Measurements from ENCODE around the gene RIT2.

Gene RIT2

GRCh38 chr18:43115076-43115921 lies at the start of gene RIT2:
RIT2 (minus strand) TSS chr18:43115685.
- Histone ChIP-seq H3K36me3 (ENCODE audit: control insufficient read depth, insufficient read depth, low read length) (no peaks in the 10 kb centered on the region), H3K4me3 (ENCODE audit: low read depth, low read length) (no peak within 1 kb of the TSS), H3K9me3 (ENCODE audit: control insufficient read depth, insufficient read depth, low read depth, low read length) (no peaks in the 10 kb centered on the region), H3K4me1 (ENCODE audit: control insufficient read depth, insufficient read depth, low read length) (no peaks in the 10 kb centered on the region), H3K9ac (ENCODE audit: low read length) (no peak within 1 kb of the TSS), H3K27ac (ENCODE audit: low read depth, low read length) (no peak within 1 kb of the TSS), H3K27me3 (ENCODE audit: control insufficient read depth, insufficient read depth, low read length) (no peaks in the 10 kb centered on the region)

GRCh38 chr18:43161528-43161927 lies 46.0 kb upstream of the RIT2 start:
- H3K36me3 ChIP-seq (ENCODE audit: control insufficient read depth, insufficient read depth, low read length): no peaks in the 10 kb centered on the region
- H3K27me3 ChIP-seq (ENCODE audit: control insufficient read depth, insufficient read depth, low read length): no peaks in the 10 kb centered on the region
- peaks cover 44% of the 10 kb centered on the region for H3K9me3 ChIP-seq (ENCODE audit: control insufficient read depth, insufficient read depth, low read depth, low read length)
- H3K4me1 ChIP-seq (ENCODE audit: control insufficient read depth, insufficient read depth, low read length): no peaks in the 10 kb centered on the region
- H3K27ac ChIP-seq (ENCODE audit: low read depth, low read length): no peak overlapping the region
- no peak overlapping the region for H3K4me3 ChIP-seq (ENCODE audit: low read depth, low read length)
- no peak overlapping the region for H3K9ac ChIP-seq (ENCODE audit: low read length)

DNA sequence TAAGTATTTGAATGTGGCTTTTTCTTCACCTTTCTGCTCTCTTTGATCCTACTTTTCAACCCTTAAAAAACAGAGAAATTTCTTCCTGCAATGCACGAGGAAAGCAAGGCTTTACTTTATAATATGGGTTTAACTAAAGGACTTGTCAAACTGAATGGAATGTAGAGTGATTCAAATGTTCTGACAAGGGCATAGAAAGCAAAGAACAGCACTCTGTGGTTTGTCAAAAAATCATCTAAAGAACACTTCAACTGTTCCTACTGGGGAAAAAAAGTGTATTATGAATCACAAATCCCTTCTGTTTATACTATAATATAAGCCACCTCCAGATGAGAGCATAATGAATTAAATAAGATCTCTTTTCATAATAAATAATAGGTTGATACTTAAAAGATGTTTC lies 45.0 kb upstream of the RIT2 start:
- H3K4me3 ChIP-seq (ENCODE audit: low read depth, low read length): no peak overlapping the region
- no peaks in the 10 kb centered on the region for H3K27me3 ChIP-seq (ENCODE audit: control insufficient read depth, insufficient read depth, low read length)
- peaks cover 35% of the 10 kb centered on the region for H3K9me3 ChIP-seq (ENCODE audit: control insufficient read depth, insufficient read depth, low read depth, low read length)
- H3K9ac ChIP-seq (ENCODE audit: low read length): no peak overlapping the region
- H3K36me3 ChIP-seq (ENCODE audit: control insufficient read depth, insufficient read depth, low read length): no peaks in the 10 kb centered on the region
- H3K27ac ChIP-seq (ENCODE audit: low read depth, low read length): no peak overlapping the region
- no peaks in the 10 kb centered on the region for H3K4me1 ChIP-seq (ENCODE audit: control insufficient read depth, insufficient read depth, low read length)

GRCh38 chr18:43159926-43160325 lies 44.4 kb upstream of the RIT2 start:
- Histone ChIP-seq H3K9ac (ENCODE audit: low read length) (no peak overlapping the region), H3K27me3 (ENCODE audit: control insufficient read depth, insufficient read depth, low read length) (no peaks in the 10 kb centered on the region), H3K9me3 (ENCODE audit: control insufficient read depth, insufficient read depth, low read depth, low read length) (peaks cover 29% of the 10 kb centered on the region), H3K27ac (ENCODE audit: low read depth, low read length) (no peak overlapping the region), H3K4me3 (ENCODE audit: low read depth, low read length) (no peak overlapping the region), H3K4me1 (ENCODE audit: control insufficient read depth, insufficient read depth, low read length) (no peaks in the 10 kb centered on the region), H3K36me3 (ENCODE audit: control insufficient read depth, insufficient read depth, low read length) (no peaks in the 10 kb centered on the region)

DNA sequence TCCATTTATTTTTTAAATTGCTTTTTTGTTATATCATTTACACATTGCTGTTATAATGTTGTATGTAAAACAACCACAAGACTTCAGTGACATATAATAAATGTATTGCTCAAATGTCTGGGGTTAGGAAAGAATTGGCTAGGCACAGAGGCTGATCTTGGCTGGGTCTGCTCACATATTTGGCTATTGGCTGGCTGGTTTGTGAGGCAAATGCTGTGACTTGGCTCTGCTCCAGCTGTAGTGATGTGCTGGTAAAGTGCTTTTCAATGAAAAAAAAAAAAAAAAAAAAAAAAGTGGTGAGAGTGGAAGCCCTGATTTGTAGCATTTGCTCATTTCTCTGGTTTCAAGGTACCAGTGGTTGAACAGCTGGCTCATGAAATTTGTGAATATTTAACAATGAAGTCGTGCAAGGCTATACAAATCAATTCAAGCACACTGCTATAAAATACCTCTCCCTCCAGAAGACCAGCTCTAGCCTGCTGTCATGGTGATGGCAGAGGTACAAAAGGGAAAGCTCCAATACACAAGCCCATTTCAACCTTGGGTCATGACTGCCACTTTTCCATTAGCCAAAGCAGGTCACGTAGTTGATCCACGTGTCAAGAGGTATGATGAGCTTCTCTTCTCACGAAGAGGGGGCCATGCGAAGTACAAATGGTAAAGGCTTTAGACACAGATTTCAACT lies 43.7 kb upstream of the RIT2 start:
- no peak overlapping the region for H3K27ac ChIP-seq (ENCODE audit: low read depth, low read length)
- H3K27me3 ChIP-seq (ENCODE audit: control insufficient read depth, insufficient read depth, low read length): no peaks in the 10 kb centered on the region
- H3K9ac ChIP-seq (ENCODE audit: low read length): no peak overlapping the region
- peaks cover 22% of the 10 kb centered on the region for H3K9me3 ChIP-seq (ENCODE audit: control insufficient read depth, insufficient read depth, low read depth, low read length)
- H3K36me3 ChIP-seq (ENCODE audit: control insufficient read depth, insufficient read depth, low read length): no peaks in the 10 kb centered on the region
- H3K4me1 ChIP-seq (ENCODE audit: control insufficient read depth, insufficient read depth, low read length): no peaks in the 10 kb centered on the region
- no peak overlapping the region for H3K4me3 ChIP-seq (ENCODE audit: low read depth, low read length)

DNA sequence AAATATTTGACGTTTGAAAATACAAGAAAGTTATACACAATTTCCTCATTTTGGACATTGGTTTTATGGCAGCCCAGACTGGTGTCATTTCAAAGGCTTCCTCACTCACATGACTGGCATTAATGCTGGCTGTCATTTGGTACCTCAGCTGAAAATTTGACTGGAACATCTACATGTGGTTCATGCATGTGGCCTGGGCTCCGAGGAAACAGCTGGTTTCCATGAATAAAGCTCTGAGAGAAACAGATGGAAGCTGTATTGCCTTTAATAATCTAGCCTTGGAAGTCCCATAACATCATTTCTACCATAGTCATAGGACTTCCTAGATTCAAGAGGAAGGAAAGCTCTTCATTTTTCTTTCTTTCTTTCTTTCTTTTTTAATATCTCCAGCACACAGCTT lies 42.9 kb upstream of the RIT2 start:
- Histone ChIP-seq H3K36me3 (ENCODE audit: control insufficient read depth, insufficient read depth, low read length) (no peaks in the 10 kb centered on the region), H3K27ac (ENCODE audit: low read depth, low read length) (no peak overlapping the region), H3K27me3 (ENCODE audit: control insufficient read depth, insufficient read depth, low read length) (no peaks in the 10 kb centered on the region), H3K4me1 (ENCODE audit: control insufficient read depth, insufficient read depth, low read length) (no peaks in the 10 kb centered on the region), H3K9ac (ENCODE audit: low read length) (no peak overlapping the region), H3K4me3 (ENCODE audit: low read depth, low read length) (no peak overlapping the region), H3K9me3 (ENCODE audit: control insufficient read depth, insufficient read depth, low read depth, low read length) (peaks cover 15% of the 10 kb centered on the region)

- Histone ChIP-seq H3K4me3 (ENCODE audit: low read depth, low read length) (no peak overlapping the region), H3K27ac (ENCODE audit: low read depth, low read length) (no peak overlapping the region), H3K27me3 (ENCODE audit: control insufficient read depth, insufficient read depth, low read length) (no peaks in the 10 kb centered on the region), H3K9ac (ENCODE audit: low read length) (no peak overlapping the region), H3K36me3 (ENCODE audit: control insufficient read depth, insufficient read depth, low read length) (no peaks in the 10 kb centered on the region), H3K4me1 (ENCODE audit: control insufficient read depth, insufficient read depth, low read length) (no peaks in the 10 kb centered on the region), H3K9me3 (ENCODE audit: control insufficient read depth, insufficient read depth, low read depth, low read length) (no peaks in the 10 kb centered on the region)
Measured at GRCh38 chr18:43155842-43156241, 40.4 kb upstream of the RIT2 start.

- Histone ChIP-seq H3K27ac (ENCODE audit: low read depth, low read length) (no peak overlapping the region), H3K4me3 (ENCODE audit: low read depth, low read length) (no peak overlapping the region), H3K36me3 (ENCODE audit: control insufficient read depth, insufficient read depth, low read length) (no peaks in the 10 kb centered on the region), H3K9ac (ENCODE audit: low read length) (no peak overlapping the region), H3K4me1 (ENCODE audit: control insufficient read depth, insufficient read depth, low read length) (no peaks in the 10 kb centered on the region), H3K27me3 (ENCODE audit: control insufficient read depth, insufficient read depth, low read length) (no peaks in the 10 kb centered on the region), H3K9me3 (ENCODE audit: control insufficient read depth, insufficient read depth, low read depth, low read length) (no peaks in the 10 kb centered on the region)
Measured at GRCh38 chr18:43148231-43148630, 32.7 kb upstream of the RIT2 start.

DNA sequence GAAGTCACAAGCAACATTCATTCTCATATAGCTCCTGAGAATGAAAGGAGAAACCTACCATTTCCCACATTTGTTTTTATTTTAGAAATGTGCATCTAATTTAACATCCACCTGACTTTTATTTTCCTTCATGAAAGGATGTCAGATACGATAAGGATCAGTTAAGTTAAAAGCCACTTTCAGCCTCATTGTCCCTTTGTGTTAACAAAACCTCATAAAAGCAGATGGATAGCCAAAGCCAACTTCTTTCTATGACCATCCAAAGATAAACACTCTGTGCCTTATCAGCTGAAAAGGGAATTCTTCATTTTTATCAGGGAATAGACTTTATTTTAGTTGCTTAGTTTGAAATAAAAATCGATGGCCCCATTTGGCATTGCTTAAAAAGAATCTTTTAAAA lies 25.7 kb upstream of the RIT2 start:
- H3K27ac ChIP-seq (ENCODE audit: low read depth, low read length): no peak overlapping the region
- no peaks in the 10 kb centered on the region for H3K27me3 ChIP-seq (ENCODE audit: control insufficient read depth, insufficient read depth, low read length)
- no peaks in the 10 kb centered on the region for H3K36me3 ChIP-seq (ENCODE audit: control insufficient read depth, insufficient read depth, low read length)
- no peak overlapping the region for H3K9ac ChIP-seq (ENCODE audit: low read length)
- peaks cover 13% of the 10 kb centered on the region for H3K9me3 ChIP-seq (ENCODE audit: control insufficient read depth, insufficient read depth, low read depth, low read length)
- no peaks in the 10 kb centered on the region for H3K4me1 ChIP-seq (ENCODE audit: control insufficient read depth, insufficient read depth, low read length)
- no peak overlapping the region for H3K4me3 ChIP-seq (ENCODE audit: low read depth, low read length)

GRCh38 chr18:43139288-43139946 lies 23.9 kb upstream of the RIT2 start:
- Histone ChIP-seq H3K4me3 (ENCODE audit: low read depth, low read length) (no peak overlapping the region), H3K27me3 (ENCODE audit: control insufficient read depth, insufficient read depth, low read length) (no peaks in the 10 kb centered on the region)

GRCh38 chr18:43134876-43135275 lies 19.4 kb upstream of the RIT2 start:
- no peak overlapping the region for H3K27ac ChIP-seq (ENCODE audit: low read depth, low read length)
- H3K9me3 ChIP-seq (ENCODE audit: control insufficient read depth, insufficient read depth, low read depth, low read length): peaks cover 24% of the 10 kb centered on the region
- H3K36me3 ChIP-seq (ENCODE audit: control insufficient read depth, insufficient read depth, low read length): no peaks in the 10 kb centered on the region
- H3K9ac ChIP-seq (ENCODE audit: low read length): no peak overlapping the region
- no peaks in the 10 kb centered on the region for H3K4me1 ChIP-seq (ENCODE audit: control insufficient read depth, insufficient read depth, low read length)
- no peaks in the 10 kb centered on the region for H3K27me3 ChIP-seq (ENCODE audit: control insufficient read depth, insufficient read depth, low read length)
- H3K4me3 ChIP-seq (ENCODE audit: low read depth, low read length): no peak overlapping the region

More at GRCh38 chr18:43139288-43139946, 23.9 kb upstream of the RIT2 start:
- H3K27ac ChIP-seq (ENCODE audit: low read depth, low read length): no peak overlapping the region
- H3K9me3 ChIP-seq (ENCODE audit: control insufficient read depth, insufficient read depth, low read depth, low read length): peaks cover 16% of the 10 kb centered on the region
- no peaks in the 10 kb centered on the region for H3K4me1 ChIP-seq (ENCODE audit: control insufficient read depth, insufficient read depth, low read length)
- no peaks in the 10 kb centered on the region for H3K36me3 ChIP-seq (ENCODE audit: control insufficient read depth, insufficient read depth, low read length)
- no peak overlapping the region for H3K9ac ChIP-seq (ENCODE audit: low read length)

Measured in HUES6 (cell line).